Measurements from ENCODE around the gene LRRC18.

The LRRC18 gene

DNA sequence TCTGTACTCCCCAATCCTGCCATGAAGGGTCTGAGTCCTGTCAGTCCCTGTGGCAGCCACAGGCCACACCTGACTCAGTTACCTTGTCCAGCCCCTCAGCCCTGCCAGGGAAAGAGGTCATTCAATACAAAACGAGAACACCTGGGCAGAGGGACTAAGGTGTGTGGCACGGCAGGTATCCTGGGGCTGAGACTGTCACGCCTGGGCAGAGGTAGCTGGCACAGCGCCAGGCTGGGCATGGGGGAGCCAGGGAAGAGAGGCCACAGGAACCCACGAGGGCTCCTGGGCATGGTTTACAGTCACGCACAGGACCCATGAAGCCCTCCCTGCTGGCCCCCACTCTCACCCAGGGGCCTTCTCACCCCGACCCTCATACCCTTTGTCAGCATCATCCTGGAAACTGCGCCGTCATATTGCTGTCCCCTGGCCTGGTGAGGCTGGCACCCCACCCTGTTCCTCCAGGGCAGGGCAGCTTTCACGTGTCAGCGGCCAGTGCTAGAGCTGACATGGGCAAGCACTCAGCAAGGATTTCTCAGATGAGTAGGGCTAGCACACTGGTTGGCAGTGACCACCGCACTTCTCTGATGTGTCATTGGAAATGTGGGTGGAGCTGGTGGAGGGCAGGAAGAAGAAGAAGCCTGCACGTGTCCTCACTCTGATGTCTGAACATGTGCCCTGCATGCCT lies 42.7 kb downstream of the LRRC18 start:
- no peaks in the 10 kb centered on the region for H3K27me3 ChIP-seq (ENCODE audit: insufficient read depth, poor library complexity, severe bottlenecking)
- H3K27ac ChIP-seq (replicated peaks) = no peak overlapping the region
- DNase-seq (ENCODE audit: low read depth in 1 of 2, low spot score in 1 of 2) = no peak
- H3K4me3 ChIP-seq (replicated peaks; ENCODE audit: insufficient read depth, low read length) = no peak overlapping the region
- TF ChIP-seq, protein P1, sequence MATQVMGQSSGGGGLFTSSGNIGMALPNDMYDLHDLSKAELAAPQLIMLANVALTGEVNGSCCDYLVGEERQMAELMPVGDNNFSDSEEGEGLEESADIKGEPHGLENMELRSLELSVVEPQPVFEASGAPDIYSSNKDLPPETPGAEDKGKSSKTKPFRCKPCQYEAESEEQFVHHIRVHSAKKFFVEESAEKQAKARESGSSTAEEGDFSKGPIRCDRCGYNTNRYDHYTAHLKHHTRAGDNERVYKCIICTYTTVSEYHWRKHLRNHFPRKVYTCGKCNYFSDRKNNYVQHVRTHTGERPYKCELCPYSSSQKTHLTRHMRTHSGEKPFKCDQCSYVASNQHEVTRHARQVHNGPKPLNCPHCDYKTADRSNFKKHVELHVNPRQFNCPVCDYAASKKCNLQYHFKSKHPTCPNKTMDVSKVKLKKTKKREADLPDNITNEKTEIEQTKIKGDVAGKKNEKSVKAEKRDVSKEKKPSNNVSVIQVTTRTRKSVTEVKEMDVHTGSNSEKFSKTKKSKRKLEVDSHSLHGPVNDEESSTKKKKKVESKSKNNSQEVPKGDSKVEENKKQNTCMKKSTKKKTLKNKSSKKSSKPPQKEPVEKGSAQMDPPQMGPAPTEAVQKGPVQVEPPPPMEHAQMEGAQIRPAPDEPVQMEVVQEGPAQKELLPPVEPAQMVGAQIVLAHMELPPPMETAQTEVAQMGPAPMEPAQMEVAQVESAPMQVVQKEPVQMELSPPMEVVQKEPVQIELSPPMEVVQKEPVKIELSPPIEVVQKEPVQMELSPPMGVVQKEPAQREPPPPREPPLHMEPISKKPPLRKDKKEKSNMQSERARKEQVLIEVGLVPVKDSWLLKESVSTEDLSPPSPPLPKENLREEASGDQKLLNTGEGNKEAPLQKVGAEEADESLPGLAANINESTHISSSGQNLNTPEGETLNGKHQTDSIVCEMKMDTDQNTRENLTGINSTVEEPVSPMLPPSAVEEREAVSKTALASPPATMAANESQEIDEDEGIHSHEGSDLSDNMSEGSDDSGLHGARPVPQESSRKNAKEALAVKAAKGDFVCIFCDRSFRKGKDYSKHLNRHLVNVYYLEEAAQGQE (IDR thresholded peaks at IDR 0.05; ENCODE audit: insufficient replicate concordance, low read depth) = no peak
- TF ChIP-seq GABPA (IDR thresholded peaks at IDR 0.05; ENCODE audit: low read depth) (no peak), POLR2AphosphoS5 (IDR thresholded peaks at IDR 0.05; ENCODE audit: low read depth) (no peak), SPI1 (IDR thresholded peaks at IDR 0.05; ENCODE audit: borderline replicate concordance, low read depth) (no peak)
- TF ChIP-seq, protein P2, sequence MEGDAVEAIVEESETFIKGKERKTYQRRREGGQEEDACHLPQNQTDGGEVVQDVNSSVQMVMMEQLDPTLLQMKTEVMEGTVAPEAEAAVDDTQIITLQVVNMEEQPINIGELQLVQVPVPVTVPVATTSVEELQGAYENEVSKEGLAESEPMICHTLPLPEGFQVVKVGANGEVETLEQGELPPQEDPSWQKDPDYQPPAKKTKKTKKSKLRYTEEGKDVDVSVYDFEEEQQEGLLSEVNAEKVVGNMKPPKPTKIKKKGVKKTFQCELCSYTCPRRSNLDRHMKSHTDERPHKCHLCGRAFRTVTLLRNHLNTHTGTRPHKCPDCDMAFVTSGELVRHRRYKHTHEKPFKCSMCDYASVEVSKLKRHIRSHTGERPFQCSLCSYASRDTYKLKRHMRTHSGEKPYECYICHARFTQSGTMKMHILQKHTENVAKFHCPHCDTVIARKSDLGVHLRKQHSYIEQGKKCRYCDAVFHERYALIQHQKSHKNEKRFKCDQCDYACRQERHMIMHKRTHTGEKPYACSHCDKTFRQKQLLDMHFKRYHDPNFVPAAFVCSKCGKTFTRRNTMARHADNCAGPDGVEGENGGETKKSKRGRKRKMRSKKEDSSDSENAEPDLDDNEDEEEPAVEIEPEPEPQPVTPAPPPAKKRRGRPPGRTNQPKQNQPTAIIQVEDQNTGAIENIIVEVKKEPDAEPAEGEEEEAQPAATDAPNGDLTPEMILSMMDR (IDR thresholded peaks at IDR 0.05; ENCODE audit: insufficient read depth, low read length) = no peak

DNA sequence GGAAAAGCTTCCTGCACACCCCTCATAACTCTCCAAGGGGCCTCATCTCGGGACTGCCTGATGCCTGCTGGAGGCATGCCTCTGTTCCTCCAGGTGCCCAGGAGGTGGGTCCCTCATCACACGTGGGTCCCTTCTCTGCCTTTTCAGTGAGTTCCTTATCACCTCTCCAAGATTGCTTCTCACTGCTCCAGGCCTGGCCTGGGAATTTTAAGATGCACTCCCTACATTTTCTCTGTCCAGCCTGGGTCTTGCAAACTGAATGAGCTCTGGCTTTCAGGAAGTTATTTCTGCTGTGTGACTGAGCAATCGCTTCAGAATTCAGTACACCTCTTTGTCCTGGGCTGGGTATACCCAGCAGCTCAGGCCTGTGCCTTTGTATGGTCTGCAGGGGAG lies 43.8 kb downstream of the LRRC18 start:
- no peak for DNase-seq (ENCODE audit: low read depth in 1 of 2, low spot score in 1 of 2)
- Histone ChIP-seq H3K27ac (replicated peaks) (no peak overlapping the region), H3K27me3 (ENCODE audit: insufficient read depth, poor library complexity, severe bottlenecking) (no peaks in the 10 kb centered on the region), H3K4me3 (replicated peaks; ENCODE audit: insufficient read depth, low read length) (no peak overlapping the region)
- TF ChIP-seq SPI1 (IDR thresholded peaks at IDR 0.05; ENCODE audit: borderline replicate concordance, low read depth) (no peak), POLR2AphosphoS5 (IDR thresholded peaks at IDR 0.05; ENCODE audit: low read depth) (no peak), GABPA (IDR thresholded peaks at IDR 0.05; ENCODE audit: low read depth) (no peak)
- TF ChIP-seq, protein P2 (IDR thresholded peaks at IDR 0.05; ENCODE audit: insufficient read depth, low read length) = no peak
- TF ChIP-seq, protein P1 (IDR thresholded peaks at IDR 0.05; ENCODE audit: insufficient replicate concordance, low read depth) = no peak

DNA sequence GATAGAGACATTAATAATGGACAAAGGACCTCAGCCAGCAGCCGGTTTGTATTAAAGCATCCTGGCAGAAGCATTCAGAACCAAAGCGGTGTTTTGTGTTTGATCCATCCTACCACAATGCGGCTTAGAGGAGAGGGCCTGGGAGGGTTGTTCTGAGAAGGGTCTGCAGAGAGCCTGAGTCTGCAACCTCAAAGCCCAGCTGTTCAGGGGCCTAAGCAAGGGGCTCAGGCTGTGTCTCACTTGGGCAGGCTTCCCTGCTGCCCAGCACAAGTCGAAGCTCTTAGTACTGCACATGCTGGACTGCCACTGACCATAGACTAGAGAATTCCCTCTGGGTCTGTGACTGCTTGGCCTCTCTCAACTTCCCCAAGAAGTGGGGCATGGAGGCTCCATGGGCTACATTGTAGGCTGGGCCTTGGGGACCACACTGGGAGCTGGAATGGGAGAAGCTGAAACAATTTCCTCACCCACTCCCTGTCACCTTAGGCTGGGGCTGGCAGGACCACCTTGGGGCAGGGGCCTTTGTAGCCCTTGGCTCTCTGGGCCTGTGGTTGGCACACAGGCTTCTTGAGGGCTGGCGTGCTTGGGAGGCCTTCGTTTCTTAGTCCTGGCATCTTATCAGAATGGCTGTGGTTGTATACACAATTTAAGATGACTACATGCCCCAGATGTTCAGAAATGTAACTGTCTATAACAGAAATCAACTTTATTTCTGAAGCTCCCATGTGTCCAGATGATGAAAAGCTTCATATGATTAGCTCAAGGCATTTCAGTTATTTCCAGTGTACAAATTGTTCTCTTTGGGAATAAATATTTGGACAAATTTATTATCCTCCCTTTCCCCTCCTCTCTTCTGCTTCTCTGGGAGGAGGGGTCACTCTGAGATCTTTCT lies 44.5 kb downstream of the LRRC18 start:
- DNase-seq (ENCODE audit: low read depth in 1 of 2, low spot score in 1 of 2) = no peak
- no peaks in the 10 kb centered on the region for H3K27me3 ChIP-seq (ENCODE audit: insufficient read depth, poor library complexity, severe bottlenecking)
- H3K27ac ChIP-seq (replicated peaks) = no peak overlapping the region
- H3K4me3 ChIP-seq (replicated peaks; ENCODE audit: insufficient read depth, low read length) = no peak overlapping the region
- no peak for TF ChIP-seq POLR2AphosphoS5 (IDR thresholded peaks at IDR 0.05; ENCODE audit: low read depth)
- TF ChIP-seq SPI1 (IDR thresholded peaks at IDR 0.05; ENCODE audit: borderline replicate concordance, low read depth) = no peak
- TF ChIP-seq, protein P2 (IDR thresholded peaks at IDR 0.05; ENCODE audit: insufficient read depth, low read length) = no peak
- TF ChIP-seq, protein P1 (IDR thresholded peaks at IDR 0.05; ENCODE audit: insufficient replicate concordance, low read depth) = no peak

Data from HL-60 (cell line).